ENCODE data around the gene CDK8. TPM values are rescaled to one million over a fixed set of nuclear protein-coding genes. Genes with fewer than 3 reads are reported as not detected.

CDK8 gene
- total RNA-seq, 1 donor from 2014 or later = 13.4 TPM

DNA sequence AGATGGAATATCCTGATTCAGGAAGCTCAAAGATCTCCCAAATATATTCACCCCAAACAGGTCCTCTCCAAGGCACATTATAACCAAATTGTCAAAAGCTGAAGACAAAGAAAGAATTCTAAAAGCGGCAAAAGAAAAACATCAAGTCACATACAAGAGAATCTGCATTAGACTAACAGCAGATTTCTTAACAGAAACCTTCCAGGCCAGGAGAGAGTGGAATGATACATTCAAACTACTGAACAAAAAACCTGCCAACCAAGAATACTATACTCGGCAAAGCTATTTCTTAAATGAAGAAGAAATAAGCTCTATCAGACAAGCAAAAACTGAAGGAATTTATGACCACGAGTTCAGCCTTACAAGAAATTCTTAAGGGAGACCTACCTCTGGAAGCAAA lies 183.0 kb downstream of the CDK8 start:
- intact Hi-C loops (cut with micrococcal nuclease) = no loop called here

DNA sequence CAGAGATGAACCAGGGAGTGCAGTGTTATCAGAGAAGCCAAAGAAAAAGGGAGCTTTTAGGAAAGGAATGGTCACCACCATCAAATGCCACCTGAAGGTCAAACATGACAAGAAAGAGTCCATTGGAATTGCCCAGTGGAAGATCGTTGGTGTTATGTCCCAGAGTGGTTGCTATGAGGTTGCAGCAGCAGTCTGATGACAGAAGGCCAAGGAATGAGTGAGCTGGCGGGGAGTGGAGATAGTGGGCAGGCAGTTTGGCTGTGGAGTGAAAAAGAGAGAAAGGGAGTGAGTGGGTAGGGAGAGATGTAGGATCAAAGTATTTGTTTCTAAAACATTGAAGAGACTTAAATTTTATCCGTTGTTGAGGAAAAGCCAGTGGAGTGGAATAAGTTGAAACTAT lies 186.2 kb downstream of the CDK8 start:
- intact Hi-C loops (cut with micrococcal nuclease) = no loop called here

DNA sequence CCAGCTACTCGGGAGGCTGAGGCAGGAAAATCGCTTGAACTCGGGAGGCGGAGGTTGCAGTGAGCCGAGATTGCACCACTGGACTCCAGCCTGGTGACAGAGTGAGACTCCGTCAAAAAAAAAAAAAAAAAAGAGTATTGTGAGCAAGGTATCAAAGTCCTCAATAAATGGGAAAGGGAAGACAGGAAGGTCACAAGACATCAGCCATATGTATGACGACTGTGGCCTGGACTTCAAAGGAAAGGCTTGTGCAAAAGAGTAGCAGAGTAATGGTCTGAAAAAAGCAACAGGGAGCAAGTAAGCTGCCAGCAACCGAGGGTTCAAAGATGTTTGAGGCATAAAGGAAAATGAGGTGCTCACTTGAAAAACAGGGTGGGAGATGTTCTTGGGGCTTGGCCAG lies 187.5 kb downstream of the CDK8 start:
- intact Hi-C loops (cut with micrococcal nuclease) = no loop called here

DNA sequence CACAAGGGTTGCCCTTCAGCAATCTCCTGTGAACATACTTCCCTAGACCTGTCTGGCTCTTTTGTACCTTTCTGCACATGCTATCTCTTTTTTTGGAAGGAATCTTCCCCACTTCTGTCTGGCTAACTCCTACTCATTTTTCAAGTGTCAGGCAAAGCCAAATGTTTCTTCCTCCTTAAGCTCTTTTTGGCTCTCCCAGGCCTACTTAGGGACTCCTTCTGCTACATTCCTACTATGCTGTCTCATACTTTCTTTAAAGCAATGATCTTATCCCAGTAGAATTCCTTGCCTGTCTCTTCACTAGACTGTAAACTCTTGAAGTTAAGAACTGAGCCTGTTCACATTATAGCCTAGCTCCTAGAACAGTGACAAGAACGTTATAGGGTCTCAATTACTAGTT lies 188.6 kb downstream of the CDK8 start:
- intact Hi-C loops (cut with micrococcal nuclease) = no loop called here

DNA sequence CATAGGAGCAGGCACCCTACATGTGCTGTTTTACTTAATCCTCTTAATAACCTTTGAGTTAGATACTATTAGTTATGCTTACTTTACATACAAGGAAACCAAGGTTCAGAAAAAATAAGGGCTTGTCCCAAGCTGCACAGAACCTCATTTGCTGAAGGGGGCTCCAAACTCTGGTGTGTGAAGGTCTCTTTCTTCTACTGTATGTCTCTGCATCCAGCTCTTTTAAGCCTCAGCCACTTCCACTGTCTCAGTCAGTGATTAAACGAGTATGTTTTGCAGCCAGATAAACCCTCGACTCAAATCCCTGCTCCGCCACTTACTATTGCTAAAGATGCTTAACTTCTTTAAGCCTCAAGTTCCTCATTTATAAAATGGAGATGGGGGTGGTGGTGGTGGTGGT lies 191.2 kb downstream of the CDK8 start:
- intact Hi-C loops (cut with micrococcal nuclease) = no loop called here

DNA sequence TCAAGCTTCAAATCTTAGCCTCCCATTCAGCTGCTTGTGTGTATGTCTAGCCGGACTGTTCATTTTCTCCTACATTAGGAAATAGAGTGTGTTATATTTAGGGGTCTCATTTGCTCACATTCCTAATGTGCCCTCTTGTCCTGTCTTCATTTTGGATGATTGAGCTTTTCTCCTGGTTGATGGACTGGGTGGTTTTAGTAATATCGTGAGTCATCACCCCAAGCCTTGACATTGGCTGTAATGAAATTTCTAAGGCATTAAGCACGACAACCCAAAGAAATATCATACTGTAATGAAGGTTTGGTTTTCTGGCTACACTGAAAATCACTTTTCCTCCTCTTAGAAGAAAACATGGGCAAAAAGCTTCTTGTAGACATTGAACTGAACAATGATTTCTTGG lies 192.8 kb downstream of the CDK8 start:
- intact Hi-C loops (cut with micrococcal nuclease) = no loop called here

DNA sequence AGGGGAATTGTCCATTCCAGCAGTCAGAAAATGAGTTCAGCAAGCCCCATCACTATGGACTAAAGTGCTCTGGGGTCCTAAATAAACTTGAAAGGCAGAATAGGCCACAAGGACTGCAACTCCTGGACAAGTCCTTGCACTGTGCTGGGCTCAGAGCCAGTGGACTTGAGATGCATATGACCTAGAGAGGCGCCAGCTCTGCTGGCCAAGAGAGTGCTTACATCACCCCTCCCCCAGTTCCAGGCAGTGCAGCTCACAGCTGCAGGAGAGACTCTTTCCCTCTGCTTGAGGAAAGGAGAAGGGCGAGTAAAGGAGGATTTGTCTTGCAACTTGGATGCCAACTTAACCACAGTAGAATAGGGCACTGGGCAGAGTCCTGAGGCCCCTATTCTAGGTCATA lies 194.1 kb downstream of the CDK8 start:
- intact Hi-C loops (cut with micrococcal nuclease) = no loop called here

DNA sequence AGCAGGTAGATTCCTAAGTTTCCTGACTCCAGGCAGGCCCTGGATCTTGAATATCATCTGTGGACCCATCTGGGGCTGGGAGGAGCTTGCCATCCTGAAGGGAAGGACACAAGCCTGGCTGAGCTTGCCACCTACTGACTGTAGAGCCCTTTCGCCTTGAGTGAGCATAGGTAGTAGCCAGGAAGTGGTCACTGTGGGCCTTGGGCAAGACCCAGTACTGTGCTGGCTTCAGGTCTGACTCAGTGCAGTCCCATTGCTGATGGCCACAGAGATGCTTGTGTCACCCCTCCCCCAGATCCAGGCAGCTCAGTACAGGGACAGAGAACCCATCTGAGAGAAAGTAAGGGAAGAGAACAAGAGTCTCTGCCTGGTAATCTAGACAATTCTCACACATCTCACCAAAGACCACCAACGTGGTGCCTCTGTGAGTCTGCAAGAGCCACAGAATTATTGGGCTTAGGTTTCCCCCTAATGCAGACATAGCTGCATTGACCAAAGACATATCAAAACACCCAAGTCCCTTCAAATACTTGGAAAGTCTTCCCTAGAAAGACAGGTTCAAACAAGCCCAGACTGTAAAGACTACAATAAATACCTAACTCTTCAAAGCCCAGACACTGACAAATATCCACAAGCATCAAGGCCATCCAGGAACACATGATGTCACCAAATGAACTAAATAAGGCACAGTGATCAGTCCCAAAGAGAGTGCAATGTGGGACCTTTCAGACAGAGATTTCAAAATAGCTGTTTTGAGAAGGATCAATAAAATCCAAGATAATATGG lies 195.3 kb downstream of the CDK8 start:
- intact Hi-C loops (cut with micrococcal nuclease) = no loop called here

Other genes with a start within 250 kb of the CDK8 start
- 0.34 and 0.41 TPM in 2 replicates for gene SHISA2, start 202.1 kb upstream of the CDK8 start, total RNA-seq
- 39.2 and 40.8 TPM in 2 replicates for gene RNF6, start 31.8 kb upstream of the CDK8 start, total RNA-seq

Measured in T-helper 2 cell treated with Interferon-gamma antibody and Interleukin-4, amounts not matched to agents 100 ng/mL and 5 ng/mL, for 36 hours (primary cell).